Right renal cortex interstitium (tissue), 3 donors: Measurements from ENCODE around the gene STPG1. TPM values are rescaled to one million over a fixed set of nuclear protein-coding genes. Genes with fewer than 3 reads are reported as not detected.
"Not testable (repeated sequence)": the region's sequence is repeated elsewhere in the genome, so short reads cannot be mapped to it uniquely, and the experiment has no call there.

Source experiments
- DNase-seq, 3 donors: peaks; one replicate each; pipeline ENCODE4 v3.0.0-alpha.2; 2013; ENCODE audit warnings: low read depth in 3 of 3, low spot score in 2 of 3
- polyA plus RNA-seq, 3 donors: library from polyadenylated mRNA; unstranded; fragments of 120-200 nt; gene quantifications; one replicate each; pipeline ENCODE4 v1.2.1, GENCODE V29; 2013; ENCODE audit not compliant: insufficient read length in 3 of 3

STPG1 gene, protein sequence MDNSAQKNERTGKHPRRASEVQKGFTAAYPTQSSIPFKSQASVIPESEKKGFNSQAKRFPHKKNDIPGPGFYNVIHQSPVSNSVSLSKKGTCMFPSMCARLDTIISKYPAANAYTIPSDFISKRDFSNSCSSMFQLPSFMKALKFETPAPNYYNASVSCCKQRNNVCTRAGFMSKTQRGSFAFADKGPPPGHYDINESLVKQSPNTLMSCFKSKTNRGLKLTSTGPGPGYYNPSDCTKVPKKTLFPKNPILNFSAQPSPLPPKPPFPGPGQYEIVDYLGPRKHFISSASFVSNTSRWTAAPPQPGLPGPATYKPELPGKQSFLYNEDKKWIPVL
- 10 to 100 TPM; 11.3 to 13.4 (median 12.4) TPM for polyA plus RNA-seq

DNA sequence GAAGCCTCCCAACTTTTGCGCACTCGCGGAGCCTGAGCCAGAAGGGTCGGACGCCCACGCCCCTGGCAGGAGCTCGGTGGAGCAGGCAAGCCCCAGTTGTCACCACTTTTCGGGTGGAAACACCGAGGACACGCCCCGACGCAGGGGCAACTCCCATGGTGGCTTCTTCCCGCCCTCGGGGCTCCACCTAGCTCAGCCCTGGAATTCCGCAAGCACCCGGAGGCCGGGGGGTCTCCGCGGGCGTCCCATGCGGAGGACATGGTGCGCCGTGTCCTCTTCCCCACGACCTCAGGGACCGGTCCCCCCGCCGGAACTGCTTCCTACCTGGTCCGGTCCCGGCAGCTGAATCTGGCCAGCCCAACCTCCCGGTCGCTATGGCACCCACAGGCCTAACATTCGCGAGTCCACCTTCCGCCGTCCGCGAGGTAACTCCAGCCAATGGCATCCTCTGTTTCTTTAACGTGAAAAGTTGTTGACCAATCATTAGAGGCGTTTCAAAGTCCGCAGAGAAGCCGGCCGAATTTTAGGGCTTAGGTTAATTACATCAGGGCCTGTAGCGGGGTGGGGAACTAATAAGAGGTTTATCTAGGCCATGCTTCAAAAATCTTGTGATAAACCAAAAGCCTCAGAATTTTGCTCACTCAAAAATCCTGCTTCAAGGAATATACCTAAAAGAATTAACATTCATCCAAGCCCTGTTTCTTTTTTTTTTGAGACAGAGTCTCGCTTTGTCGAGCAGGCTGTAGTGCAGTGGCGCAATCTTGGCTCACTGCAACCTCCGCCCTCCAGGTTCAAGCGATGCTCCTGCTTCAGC lies at the start of gene STPG1:
Gene STPG1 (minus strand): TSS at position 433 of the 814 bp plus-strand sequence. CDS start 12,394 bp downstream, outside the sequence.
- DNase-seq = peak; percentile 80 to 94 (median 88)

DNA sequence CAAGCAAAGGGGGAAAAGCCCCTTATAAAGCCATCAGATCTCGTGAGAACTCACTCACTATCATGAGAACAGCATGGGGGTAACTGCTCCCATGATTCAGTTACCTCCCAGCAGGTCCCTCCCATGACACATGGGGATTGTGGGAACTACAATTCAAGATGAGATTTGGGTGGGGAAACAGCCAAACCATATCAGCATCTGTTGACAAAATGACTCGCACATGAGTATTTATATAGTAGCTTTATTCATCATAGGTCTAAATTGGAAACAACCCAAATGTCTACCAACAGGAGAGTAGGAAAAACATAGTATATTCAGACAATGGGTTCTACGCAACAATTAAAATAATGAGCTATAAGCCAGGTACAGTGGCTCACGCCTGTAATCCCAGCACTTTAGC lies 48.5 kb upstream of the STPG1 start:
- not testable (repeated sequence) for DNase-seq

DNA sequence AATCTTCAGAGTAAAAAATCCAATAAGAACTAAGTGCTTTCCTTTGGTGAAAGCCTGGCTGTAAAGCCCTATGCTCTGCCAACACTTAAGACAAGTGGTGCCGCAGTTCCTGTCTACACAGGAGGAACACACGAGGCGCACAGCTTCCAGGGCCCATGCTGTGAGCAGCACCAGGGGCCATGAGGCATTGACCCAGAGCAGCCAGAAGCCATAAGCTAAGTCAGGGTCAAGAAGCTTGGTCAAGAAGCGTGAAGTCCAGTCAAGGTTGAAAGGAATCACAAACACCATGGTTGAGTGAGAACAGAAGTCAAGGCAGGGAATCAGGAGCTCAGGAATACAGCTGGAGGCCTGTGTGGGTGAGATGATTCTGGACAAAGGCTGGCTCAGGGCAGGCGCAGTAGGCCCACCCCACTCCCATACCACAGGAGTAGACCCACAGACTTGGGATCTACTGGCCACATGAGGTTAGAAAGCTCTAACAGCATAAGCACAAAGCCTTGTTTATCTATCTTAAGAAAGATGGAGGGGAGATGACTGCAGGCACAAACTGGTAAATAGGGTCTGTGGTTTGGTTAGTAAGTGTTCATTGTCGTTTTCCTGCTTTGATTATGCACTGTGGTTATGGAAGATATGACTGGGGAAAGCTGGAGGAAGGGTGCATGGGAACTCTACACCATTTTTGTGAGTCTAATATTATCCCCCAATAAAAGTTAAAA lies 46.1 kb upstream of the STPG1 start:
- DNase-seq = no peak

DNA sequence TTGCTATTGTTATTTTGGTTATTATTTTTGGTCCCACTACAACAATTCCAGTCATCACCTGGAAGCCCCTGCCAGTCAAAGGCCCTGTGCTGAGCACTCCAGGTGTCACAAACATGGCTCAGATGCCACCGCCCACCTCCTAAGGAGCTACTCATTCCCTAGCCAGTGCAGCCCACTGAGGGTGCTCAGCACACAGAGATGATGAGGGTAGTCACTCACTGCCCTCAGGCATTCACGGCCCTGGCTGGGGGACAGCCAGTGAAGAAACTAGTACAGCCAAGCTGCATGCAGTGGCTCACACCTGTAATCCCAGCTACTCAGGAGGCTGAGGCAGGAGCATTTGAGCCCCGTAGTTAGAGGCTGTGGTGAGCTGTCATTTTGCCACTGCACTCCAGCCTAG lies 44.3 kb upstream of the STPG1 start:
- DNase-seq = no peak

DNA sequence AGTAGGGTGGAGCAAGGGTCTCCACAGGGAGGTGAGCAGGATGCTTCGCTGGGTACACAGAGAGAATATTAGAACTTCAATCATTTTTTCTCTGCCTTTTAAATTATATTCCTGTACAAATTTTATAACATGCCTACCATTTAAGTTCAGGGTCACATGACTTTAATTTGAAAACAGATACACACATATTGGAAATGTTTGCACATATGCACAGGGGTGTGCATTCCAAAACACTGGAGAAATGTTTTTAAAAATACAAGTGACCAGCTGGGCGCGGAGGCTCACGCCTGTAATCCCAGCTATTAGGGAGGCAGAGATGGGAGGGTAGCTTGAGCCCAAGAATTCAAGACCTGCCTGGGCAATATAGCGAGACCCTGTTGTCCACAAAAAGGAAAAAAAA lies 41.7 kb upstream of the STPG1 start:
- DNase-seq = no peak

DNA sequence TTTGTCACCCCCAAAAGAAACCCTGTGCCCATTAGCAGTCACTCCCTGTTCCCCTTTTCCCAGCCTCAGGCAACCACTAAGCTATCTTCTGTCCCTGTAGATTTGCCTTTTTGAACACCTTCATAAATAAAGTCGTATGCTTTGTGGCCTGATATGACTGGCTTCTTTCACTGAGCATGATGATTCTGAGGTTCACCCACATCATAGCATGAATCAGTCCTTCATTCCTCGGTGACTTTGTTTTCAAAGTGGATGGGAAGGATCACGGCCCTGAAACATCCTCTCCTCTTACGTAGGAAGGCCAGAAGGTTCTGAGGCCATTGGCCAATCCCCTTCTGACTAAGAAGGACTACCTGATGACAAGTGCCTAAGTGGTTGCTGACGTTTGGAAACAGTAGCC lies 41.1 kb upstream of the STPG1 start:
- no peak for DNase-seq

DNA sequence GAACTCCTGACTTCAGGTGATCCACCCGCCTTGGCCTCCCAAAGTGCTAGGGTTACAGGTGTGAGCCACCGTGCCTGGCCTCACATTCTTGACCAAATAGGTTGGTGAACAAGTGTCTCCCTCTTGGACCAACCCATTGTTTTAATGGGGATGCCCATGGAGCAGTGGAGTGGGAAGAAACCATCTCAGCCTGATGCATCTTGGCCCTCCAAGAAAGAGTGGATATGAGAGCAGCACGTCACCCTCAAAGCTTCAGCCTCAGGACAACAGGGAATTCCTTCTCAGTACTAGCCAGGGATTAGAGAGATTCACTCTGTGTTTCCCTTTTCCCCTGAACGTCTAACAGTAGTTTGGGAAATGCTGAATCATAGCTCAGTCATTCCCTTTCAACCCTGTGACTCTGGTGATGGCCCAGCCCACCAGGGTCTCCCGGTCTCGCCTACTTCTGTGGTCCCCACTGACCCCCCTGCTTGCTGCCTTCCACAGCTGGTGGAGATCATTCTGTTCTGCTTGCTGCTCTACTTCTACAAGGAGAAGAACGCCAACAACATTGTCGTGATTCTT lies 39.4 kb upstream of the STPG1 start:
- no peak for DNase-seq

DNA sequence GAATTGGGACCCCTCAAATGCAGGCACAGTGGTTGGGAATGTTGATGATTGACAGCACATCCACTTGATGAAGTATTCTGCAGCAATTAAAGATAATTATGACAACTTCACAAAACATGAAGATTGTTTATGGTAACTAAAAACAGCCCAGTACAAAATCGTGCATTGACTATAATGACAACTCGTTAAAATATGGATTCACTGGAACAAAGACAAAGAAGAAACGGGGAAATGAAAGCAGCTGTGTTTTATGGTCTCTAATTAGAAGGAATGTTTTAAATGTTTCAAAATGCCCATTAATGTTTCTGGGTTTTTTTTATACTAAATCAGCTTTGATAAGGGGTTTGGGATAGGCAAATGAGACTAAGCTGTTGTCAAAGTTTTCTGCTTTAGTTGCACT lies 38.2 kb upstream of the STPG1 start:
- DNase-seq = no peak

DNA sequence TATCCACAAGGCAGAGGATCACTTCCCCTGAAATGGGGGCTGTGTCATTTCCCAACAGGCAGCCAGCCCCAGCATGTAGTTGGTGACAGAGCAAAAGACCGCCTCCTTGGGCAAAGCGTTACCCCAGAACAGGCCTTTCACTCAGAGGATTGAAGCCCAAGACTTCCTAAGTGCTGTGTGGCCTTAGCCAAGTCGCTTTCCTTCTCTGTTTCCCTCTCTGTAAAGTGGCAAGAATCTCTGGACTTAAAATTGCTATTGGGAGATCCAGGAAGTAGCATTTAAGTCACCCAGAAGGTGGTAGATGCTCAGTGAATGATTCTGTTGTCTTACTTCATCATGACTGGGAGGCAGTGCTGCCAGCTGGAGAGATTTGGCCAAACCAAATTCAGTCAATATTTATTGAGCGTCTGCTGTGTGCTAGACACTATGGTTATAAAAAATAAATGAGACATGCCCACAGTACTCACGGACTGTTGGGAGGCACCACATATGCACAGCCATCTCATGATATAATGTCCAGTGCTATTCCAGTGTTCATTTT lies 37.3 kb upstream of the STPG1 start:
- no peak for DNase-seq

DNA sequence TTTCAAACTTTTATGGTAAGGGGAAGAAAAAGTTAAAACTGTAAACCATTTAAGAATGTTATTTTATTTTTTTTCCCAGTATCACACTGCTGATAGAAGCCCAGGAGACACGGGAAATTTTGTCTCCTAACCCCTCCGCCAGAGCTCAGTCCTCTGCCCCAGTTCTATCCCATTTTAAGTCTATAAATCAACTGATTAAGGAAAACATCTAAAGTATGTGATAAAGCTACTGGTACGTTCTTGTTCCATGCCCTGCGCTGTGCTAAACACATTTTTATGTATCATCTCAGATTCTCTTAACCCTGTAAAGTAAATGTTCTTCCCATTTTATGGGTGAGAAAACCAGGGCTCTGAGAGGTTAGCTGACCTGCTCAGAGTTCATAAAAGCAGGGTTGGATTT lies 36.7 kb upstream of the STPG1 start:
- no peak for DNase-seq

DNA sequence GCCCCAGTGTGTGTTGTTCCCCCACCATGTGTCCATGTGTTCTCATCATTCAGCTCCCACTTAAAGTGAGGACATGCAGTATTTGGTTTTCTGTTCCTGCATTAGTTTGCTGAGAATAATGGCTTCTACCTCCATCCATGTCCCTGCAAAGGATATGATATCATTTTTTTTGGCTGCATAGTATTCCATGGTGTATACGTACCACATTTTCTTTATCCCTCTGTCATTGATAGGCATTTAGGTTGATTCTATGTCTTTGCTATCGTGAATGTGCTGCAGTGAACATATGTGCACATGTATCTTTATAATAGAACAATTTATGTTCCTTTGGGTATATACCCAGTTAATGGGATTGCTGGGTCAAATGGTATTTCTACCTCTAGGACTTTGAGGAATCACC lies 32.9 kb upstream of the STPG1 start:
- not testable (repeated sequence) for DNase-seq

DNA sequence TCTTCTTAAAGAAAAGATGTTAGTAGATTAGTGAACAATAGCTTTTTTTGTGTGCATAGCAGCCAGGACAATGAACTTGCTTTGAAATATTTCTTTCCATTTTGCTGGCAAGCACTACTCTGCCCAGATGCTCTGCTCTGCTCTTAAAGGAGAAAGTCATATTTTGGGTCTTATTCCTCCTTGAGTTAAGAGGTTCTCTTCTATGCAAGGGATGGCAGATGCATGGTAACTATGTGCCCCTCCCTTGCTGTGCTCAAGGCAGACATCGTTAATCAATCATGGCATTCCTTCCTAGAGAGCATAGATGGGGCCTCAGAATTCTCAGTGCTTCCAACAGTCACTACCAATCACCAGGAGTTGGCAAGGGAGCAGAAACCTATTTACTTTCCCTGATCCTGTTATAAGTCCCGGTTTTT lies 29.7 kb upstream of the STPG1 start:
- no peak for DNase-seq

DNA sequence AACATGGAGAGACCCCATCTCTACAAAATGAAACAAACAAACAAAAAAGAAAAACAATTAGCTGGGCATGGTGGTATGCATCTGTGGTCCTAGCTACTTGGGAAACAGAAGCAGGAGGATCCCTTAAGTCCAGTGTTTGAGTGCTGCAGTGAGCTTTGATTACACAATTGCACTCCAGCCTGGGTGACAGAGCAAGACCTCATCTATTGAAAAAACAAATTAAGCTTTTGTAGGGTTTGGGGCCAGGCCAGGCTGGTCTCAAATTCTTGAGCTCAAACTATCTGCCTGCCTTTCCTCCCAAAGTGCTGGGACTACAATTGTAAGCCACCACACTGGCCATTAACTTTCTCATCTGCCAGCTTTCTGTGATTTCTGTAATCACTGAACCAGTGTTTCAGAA lies 29.2 kb upstream of the STPG1 start:
- DNase-seq = no peak

DNA sequence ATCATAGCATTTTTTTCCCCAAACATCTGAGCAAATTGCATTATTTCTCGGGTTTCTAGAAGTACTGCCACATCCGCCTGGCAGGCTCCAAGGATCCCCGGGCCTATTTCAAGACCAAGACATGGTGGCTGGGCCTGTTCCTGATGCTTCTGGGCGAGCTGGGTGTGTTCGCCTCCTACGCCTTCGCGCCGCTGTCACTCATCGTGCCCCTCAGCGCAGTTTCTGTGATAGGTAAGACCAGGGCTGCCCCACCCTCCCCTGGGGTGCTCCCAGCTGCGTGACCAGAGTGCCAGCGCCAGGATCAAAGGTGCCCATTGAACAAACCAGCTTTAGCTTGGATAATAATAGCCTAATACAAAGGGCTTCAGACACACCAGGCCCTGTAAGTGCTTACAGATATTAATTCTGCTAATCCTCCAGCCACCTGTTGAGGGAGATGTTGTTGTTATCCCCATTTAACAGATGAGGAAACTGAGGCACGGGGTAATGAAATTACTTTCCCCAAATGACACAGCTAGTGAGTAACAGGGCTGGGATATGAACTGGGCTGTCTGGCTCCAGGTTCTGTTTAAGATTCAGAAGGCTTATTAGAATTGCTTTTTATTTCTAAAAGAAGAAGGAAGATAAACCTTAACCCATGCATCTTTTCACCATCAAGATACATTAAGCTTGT lies 28.6 kb upstream of the STPG1 start:
- DNase-seq = no peak

DNA sequence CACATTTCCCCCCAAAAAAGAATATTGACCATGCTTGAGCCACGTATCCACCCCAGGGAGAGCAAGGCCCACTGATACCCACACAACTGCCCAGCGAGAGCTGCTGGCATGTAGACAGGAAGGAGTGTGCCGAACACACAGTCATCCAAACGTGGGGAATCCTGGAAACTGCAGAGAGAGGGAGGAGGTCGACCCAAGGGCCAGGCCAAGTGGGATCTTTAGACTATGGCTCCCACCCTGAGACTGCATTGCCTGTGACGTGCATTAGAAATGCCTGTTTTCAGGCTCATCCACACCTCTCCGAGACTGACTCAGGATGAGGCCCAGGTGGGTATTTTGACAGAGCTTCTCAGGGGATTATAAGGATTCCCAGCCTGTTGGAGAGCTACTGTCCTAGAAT lies 27.9 kb upstream of the STPG1 start:
- no peak for DNase-seq

DNA sequence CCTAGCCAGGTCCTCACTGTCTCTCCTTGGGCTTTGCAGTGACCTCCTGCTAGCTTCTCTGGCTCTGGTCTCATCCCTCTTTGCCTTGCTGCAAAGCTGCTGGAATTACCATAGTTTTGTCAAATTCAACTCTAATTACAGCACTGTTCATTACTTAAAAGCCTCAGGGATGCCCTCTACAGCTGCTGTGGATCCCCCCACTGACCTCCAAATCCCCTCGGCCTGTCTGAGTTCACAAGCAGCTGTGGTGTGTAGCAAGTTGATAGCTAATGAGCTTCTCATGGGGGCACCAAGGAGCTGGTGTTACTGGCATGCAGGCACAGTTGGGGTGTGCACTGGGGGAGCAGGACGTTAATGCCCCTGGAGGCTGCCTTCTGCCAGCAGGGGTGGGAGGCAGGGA lies 26.9 kb upstream of the STPG1 start:
- no peak for DNase-seq

DNA sequence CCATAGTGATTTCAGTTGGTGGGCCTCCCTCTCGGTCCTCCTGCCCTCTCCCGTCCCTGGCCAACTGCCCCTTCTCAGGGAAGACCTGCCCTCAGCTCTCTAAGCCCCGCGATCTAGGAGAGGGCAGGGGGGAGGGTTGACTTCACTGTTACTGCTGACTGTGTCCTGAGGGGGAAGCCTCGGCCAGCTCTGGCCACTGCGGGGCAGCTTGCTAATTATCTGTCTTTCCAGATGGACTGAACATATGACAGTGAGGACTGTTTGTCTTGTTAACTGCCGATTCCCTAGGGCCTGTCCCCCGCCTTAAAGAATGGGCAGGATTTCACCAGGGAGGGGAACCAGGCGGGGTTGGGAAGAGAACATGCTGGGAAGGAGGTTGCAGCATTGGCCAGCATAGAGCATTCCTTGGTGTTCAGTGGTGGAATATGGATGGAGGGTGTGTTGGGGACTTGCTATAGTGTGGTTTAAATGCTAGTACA lies 24.9 kb upstream of the STPG1 start:
- DNase-seq = no peak

DNA sequence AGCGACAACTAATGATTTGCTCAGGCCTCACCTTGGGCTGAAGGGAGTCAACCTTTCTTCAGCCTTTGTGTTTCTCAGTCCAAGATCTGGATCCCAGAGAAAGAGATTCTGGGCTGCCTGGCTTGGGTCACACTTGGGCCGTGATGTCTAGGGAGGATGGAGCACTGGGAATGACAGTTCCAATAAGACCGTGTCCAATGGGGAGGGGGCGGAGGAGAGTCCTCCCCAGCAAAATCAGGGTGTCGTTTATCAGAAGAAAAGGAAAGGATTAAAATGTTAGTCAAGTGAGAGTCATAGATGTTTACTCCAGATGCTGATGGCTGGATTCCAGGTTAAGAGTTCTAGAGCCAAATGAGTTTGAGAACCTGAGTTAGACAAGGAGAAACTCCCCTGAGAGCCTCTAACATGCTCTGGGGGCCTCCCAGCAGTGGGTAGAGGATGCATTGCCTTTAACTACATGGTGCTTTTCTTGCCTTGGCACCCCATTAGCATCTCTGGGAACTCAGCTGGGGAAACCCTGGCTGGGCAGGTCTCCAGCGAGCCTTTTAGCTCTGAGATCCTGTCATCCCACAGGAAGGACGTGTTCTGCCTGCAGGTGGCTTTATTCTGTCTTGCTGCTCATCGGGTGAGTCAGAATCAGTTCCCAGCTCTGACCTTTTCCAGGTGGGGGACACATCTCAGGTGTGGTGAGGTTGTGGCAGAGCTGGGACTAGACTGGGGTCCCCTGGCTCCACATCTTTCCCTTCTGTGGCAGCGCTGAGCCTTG lies 24.2 kb upstream of the STPG1 start:
- DNase-seq = no peak

DNA sequence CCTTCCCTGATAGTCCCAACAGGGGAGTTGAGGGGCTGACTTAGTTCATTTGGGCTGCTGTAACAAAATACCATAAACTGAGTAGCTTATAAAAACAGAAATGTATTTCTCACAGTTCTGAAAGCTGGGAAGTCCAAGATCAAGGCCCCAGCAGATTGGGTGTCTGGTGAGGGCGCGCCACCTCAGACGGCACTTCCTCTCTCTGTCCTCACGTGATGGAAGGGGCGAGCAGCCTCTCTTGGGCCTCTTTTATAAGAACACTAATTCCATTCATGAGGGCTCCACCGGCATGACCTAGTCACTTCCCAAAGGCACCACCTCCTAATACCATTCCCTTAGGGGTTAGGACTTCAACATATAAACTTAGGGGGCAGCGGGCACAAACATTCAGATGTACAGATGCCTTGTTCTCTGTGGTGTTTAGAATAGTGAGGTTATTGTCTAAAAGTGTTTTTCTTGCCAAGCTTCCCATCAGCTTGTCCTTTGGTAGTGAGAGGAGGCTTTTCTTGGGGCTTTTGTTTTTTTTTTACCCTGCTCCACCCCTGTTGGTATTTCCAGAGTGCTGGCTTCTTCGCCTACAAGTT lies 22.3 kb upstream of the STPG1 start:
- DNase-seq = no peak
